DMS 273 (cell line): ENCODE data around the gene PHRF1.

Experiments used
- DNase-seq: peaks from one replicate; lab custom pipeline; 2025; ENCODE audit not compliant: unreplicated experiment; lab: John Stamatoyannopoulos, UW

Gene PHRF1

GRCh38 chr11:557328-558132 is 18.7 kb upstream of the PHRF1 start:
- no peak for DNase-seq

DNA sequence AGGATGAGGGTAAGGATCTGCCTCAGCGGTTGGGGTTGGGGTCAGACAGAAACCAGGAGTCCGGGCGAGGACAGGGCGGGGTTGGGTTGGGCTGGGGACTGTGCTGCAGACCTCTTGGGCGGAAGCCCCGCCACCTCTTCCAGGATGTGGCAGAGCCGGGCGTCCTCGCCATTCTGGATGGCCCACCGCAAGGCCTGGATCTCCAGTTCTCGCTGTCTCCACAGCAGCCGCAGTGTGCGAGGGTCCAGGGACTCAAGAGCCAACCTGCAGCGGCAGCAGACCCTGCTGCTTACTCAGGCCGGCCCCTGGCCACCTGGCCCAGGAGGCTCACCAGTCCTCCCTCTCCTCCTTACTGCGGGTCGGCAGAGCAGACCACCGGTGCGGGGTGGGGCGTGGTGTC is 17.8 kb upstream of the PHRF1 start:
- DNase-seq: no peak

- no peak for DNase-seq
Observed at GRCh38 chr11:559020-559620, 17.1 kb upstream of the PHRF1 start.

GRCh38 chr11:559712-560304 is 16.5 kb upstream of the PHRF1 start:
- DNase-seq: no peak

DNA sequence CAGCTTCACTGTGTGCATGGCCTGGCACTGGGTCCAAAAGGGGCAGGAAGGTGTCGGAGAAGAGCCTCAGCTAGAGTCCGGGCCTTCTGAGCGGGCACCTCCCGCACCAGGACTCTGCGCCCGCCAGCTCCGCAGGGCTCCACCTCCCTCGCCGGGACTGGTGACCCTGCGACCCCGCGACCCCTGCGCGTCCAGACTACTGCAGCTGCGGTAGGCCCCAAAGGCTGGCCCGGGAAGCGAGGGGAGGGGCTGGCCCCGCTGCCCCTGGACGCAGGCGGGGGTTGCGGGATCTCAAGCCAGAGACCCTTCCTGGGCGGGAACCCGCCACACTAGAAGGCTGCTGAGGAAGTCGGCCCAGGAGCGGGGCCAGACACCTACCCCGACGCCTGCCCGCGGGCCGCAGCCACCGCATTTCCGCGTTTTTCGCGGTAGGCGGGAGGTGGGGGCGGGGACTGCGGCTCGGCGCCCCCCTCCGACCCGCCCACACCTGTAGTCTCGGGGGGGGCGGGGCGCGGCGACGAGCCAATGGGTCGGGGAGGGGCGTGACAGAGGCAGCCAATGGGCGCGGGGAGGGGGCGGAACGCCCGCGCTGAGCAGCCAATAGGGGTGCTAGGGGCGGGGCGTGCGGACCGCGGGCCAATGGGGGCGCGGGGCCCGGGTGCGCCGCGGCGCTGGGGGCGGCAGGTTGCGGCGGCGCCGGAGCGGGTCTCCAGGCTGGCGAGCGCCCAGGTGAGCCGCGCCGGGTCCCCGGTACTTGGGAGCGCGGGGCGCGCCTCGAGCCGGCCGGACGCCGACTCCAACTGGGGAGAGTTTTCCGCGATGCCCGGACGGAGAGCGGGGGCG is 15.7 kb upstream of the PHRF1 start, which contains the start of the genes LMNTD2 and RASSF7:
Gene LMNTD2, minus strand, starts transcription at position 434 of the 843 bp plus-strand sequence. Its CDS starts 22 bp downstream, at position 412.
Gene RASSF7, plus strand, starts transcription at position 666 of the 843 bp plus-strand sequence. CDS start 799 bp downstream, outside the sequence.
- DNase-seq: peak; percentile 92

DNA sequence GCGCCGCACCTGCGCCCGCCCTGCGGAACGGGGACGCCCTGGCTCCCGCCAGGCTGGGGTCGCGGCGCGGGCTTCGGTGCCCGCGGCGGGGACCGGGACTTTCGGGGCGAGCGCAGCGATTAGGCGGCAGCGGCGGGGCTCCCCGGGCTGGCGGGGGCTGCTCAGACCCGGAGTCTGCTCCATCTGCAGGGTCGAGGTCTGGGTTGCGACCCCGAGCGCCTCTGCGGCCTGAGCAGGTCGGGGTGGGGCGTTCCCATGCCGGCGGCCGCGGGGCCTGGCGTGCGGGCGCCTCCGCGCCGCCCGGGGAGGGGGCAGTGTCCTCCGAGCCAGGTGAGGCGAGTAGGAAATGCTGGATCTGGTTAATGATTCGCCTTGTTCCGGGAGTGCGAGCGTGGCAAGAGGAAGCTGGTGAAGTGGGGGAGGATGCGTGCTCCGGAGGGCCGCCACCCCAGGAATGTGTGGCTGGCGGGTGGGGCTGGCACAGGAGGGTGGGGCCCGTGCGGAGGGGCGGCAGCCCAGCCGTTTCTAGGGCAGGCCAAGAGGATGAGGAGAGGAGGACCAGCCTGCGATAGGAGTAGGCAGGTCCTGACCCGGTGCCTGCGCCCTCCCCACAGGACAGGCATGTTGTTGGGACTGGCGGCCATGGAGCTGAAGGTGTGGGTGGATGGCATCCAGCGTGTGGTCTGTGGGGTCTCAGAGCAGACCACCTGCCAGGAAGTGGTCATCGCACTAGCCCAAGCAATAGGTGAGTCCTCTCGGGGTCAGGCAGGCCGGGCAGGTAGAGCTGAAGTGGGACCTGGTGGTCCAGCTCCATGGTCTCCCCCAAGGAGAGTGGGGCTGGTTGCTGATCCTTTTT is 14.9 kb upstream of the PHRF1 start:
- DNase-seq: no peak

DNA sequence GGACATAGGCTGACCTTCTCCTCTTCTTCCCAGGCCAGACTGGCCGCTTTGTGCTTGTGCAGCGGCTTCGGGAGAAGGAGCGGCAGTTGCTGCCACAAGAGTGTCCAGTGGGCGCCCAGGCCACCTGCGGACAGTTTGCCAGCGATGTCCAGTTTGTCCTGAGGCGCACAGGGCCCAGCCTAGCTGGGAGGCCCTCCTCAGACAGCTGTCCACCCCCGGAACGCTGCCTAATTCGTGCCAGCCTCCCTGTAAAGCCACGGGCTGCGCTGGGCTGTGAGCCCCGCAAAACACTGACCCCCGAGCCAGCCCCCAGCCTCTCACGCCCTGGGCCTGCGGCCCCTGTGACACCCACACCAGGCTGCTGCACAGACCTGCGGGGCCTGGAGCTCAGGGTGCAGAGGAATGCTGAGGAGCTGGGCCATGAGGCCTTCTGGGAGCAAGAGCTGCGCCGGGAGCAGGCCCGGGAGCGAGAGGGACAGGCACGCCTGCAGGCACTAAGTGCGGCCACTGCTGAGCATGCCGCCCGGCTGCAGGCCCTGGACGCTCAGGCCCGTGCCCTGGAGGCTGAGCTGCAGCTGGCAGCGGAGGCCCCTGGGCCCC is 14.1 kb upstream of the PHRF1 start:
- DNase-seq: no peak

DNA sequence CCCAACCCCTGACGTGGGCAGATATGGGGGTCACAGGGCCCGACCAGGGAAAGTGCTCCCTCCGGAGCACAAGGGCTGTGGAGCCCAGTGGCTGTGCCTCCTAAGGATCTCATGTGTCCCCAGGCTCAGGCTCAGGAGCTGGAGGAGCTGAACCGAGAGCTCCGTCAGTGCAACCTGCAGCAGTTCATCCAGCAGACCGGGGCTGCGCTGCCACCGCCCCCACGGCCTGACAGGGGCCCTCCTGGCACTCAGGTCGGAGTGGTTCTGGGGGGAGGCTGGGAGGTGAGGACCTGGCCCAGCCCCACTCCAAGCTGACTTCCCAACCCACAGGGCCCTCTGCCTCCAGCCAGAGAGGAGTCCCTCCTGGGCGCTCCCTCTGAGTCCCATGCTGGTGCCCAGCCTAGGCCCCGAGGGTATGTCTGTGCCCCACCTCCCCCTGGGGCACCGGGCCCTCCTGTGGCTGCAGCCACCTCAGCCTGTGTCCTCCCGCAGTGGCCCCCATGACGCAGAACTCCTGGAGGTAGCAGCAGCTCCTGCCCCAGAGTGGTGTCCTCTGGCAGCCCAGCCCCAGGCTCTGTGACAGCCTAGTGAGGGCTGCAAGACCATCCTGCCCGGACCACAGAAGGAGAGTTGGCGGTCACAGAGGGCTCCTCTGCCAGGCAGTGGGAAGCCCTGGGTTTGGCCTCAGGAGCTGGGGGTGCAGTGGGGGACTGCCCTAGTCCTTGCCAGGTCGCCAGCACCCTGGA is 13.0 kb upstream of the PHRF1 start:
- DNase-seq: no peak

DNA sequence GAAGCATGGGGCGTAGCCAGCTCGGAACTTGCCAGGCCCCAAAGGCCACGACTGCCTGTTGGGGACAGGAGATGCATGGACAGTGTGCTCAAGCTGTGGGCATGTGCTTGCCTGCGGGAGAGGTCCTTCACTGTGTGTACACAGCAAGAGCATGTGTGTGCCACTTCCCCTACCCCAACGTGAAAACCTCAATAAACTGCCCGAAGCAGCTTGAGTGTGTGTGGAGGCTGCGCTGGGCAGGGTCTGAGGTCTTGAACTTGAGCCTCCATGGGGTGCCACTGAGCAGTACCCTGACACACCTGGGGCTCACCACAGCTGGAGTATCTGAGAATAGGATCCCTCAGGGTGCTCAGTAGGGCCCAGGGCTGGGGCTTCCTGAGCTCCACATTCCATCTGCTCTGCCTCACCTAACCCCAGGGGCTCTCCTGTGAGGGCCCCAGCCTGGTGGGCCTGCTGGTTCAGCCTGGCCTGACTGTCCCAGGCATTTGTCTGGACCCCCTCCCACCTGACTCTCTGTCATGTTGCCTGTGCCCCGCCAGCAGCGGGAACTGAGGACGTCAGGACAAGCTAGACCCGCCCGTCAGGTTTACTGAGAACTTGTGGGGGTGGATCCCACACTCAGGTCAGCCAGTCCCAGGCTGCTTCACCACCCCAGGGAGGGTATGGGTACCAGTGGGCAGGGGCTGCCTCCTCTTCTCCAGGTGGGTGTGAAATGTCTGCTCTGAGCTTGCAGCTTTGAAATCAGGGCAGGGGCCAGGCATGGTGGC is 12.3 kb upstream of the PHRF1 start:
- no peak for DNase-seq

GRCh38 chr11:565921-566509 is 10.3 kb upstream of the PHRF1 start:
- no peak for DNase-seq

DNA sequence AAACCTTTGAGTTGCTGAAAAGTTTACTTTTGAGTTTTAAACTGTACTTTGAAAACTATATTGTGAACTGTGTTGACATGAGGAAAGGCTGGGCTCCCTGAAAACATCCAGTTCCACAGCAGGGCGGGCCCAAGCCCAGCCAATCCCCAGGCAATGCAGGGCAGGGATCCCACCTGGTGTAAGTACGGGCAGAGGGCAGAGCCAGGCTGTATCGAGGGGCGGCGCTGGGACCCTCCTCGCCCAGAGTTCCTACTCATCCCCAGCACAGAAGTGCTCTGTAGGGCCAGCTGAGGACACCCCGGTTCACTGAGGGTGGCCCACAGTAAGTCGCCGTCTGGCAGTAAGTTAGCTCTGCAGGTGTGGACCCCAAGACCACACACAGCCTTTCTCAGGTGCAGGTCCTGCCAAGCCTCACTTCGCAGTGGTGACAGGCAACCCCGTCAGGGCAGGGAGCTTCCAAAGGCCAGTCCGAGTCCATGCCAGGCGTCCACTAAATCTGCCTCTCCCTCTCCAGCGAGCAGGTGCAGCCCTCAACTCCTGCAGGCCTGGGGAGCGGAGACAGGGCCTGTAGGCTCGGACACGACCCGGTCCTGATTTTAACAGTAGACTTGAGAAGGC is 9.2 kb upstream of the PHRF1 start:
- no peak for DNase-seq

- DNase-seq: no peak
Observed at GRCh38 chr11:567629-568292, 8.5 kb upstream of the PHRF1 start.

DNA sequence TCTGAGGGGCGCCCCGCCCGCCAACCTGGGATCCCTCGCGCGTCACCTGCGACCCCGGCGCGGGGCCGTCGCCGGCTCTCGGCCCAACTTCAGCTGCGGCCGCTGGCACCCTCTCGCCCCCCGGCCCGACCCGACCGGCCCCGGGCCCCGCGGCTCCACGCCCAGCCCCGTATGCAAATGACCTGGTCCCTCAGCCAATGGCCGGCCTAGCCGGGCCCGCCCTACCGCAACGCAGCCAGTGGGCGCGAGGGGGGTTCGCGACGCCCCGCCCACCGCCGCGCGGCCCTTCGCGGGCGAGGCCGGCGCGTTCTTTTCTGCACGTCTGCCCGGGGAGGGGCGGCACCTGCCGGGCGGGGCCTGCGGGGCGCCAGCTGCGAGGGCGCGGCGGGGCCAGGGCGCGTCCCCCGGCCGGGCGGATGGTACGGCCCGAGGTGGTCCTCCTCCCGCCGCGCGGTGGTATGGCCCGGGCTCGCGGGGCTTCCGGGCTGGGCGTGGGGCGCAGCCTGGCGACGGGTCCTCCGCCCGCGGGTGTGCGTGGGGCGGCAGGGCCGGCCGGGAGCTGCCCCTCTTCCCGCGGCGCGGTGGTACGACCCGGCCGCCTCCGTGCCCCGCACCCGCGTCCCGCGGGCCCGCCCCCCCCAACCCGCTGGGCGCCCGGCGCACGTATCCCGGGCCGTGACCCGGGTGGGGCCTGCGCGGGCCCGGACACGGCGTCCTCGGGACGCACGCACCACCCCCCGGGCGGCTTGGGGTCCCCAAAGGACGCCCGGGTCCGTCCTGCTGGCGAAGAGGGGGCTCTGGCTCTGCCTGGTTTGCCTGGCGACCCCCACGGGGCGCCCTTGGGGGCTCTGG is 7.7 kb upstream of the PHRF1 start:
- DNase-seq: peak; percentile 96

DNA sequence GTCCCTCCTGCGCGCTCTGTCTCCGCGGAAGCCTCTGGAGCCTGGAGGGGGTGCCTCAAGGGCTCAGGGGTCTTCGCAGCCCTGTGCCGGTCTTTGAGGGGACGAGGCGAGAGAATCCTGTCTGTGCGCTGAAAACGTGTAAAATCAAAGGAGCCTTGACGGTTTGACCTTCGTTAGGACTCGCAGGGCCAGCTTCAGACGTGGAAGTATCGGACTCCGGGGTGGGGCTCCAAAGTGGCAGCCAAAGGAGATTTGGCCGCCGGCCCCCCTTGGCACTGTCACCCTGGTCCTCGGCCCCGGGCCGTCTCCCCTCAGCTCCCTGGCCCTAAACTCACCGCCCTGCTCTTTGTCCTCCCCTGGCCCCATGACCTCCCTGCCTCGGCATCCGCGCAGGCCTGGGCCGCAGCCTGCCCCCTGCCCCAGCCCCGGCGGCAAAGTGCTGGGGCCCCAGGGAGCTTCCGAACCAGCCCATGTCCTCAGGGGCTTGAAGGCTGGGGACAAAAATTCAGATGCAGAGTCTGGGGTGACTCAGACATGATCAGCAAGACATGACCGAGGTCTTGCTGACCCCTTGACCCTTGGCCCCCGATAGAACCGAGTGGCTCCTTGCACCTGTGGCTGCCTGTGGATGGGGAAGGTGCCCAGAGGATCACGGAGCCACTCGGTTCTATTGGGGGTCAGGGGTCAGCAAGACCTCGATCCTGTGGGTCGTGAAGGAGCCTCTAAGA is 6.9 kb upstream of the PHRF1 start:
- DNase-seq: no peak

- no peak for DNase-seq
Observed at GRCh38 chr11:571802-572185, 4.5 kb upstream of the PHRF1 start.
